PC-9 (cell line): ENCODE data around the gene IL21. TPM values are rescaled to one million over a fixed set of nuclear protein-coding genes. Genes with fewer than 3 reads are reported as not detected.

Experiments
- BruUV-seq: library from RNA; stranded (reverse); fragments of 400-500 nt; replicated peaks from 2 replicates; lab custom pipeline; 2021; lab: Mats Ljungman, UMichigan
- CTCF ChIA-PET: fragments of 300-600 bp; sonication (Branson Sonifier 250); formaldehyde crosslinking; loops from one replicate; lab custom pipeline; 2022; ENCODE audit warnings: antibody characterized with exemption; lab: Charles Lee
- POLR2A ChIA-PET: fragments of 300-600 bp; sonication (Branson Sonifier 250); formaldehyde crosslinking; loops from one replicate; lab custom pipeline; 2022; ENCODE audit warnings: antibody characterized with exemption; ENCODE audit not compliant: unreplicated experiment; lab: Charles Lee
- DNase-seq, 2 experiments: peaks; one replicate each; pipeline versions ENCODE4 v3.0.0 to v3.0.0-alpha.2; 2015 to 2022; ENCODE audit warnings: mixed read lengths in 1 of 2
- H2AFZ ChIP-seq: fragments of 200-600 bp; sonication (generic); 2 replicates; pipeline ENCODE4 v1.8.1; 2017; ENCODE audit warnings: antibody characterized with exemption
- H3F3A ChIP-seq: fragments of 200-600 bp; sonication (generic); 2 replicates; pipeline ENCODE4 v1.8.1; 2017; ENCODE audit warnings: antibody characterized with exemption, mild to moderate bottlenecking, low read depth; ENCODE audit not compliant: insufficient read depth
- H3K27ac ChIP-seq: fragments of 200-600 bp; sonication (generic); 2 replicates; pipeline ENCODE4 v1.6.1; 2016; ENCODE audit warnings: mixed run types
- H3K27me3 ChIP-seq: fragments of 200-600 bp; sonication (generic); 2 replicates; pipeline ENCODE4 v1.6.1; 2016; ENCODE audit warnings: low read depth, mixed run types; ENCODE audit not compliant: insufficient read depth
- H3K36me3 ChIP-seq: fragments of 200-600 bp; sonication (generic); 2 replicates; pipeline ENCODE4 v1.6.1; 2016; ENCODE audit warnings: low read depth, mixed run types
- H3K4me1 ChIP-seq: fragments of 200-600 bp; sonication (generic); replicated peaks from 2 replicates; pipeline ENCODE4 v1.6.1; 2016; ENCODE audit warnings: mixed run types; ENCODE audit not compliant: insufficient read depth
- H3K4me2 ChIP-seq: fragments of 200-600 bp; sonication (generic); 2 replicates; pipeline ENCODE4 v1.6.1; 2017; ENCODE audit warnings: mixed run types
- H3K4me3 ChIP-seq: fragments of 200-600 bp; sonication (generic); 2 replicates; pipeline ENCODE4 v1.6.1; 2016; ENCODE audit warnings: mixed run types
- H3K79me2 ChIP-seq: fragments of 200-600 bp; sonication (generic); 2 replicates; pipeline ENCODE4 v1.6.1; 2017; ENCODE audit warnings: low read depth, mixed run types
- H3K9me2 ChIP-seq: fragments of 200-600 bp; sonication (generic); 2 replicates; pipeline ENCODE4 v1.8.1; 2017; ENCODE audit warnings: mild to moderate bottlenecking; ENCODE audit not compliant: insufficient read depth
- H3K9me3 ChIP-seq: fragments of 200-600 bp; sonication (generic); 2 replicates; pipeline ENCODE4 v1.8.1; 2016; ENCODE audit warnings: low read depth; ENCODE audit not compliant: insufficient read depth
- H4K20me1 ChIP-seq: fragments of 200-600 bp; sonication (generic); 2 replicates; pipeline ENCODE4 v1.8.1; 2017; ENCODE audit not compliant: insufficient read depth
- CTCF ChIP-seq: fragments of 200-600 bp; sonication (generic); conservative IDR thresholded peaks from 2 replicates; pipeline ENCODE4 v1.6.1; 2017; ENCODE audit warnings: mixed run types, antibody characterized with exemption, mild to moderate bottlenecking, moderate library complexity
- EZH2 ChIP-seq: fragments of 200-600 bp; sonication (generic); IDR thresholded peaks from 2 replicates; pipeline ENCODE4 v1.8.0; 2017; ENCODE audit warnings: antibody characterized with exemption, low read depth
- intact Hi-C: fragments of 100-400 bp; cut with micrococcal nuclease; formaldehyde crosslinking; loops from one replicate; pipeline ENCODE4 v1.10.0; 2022; ENCODE audit not compliant: unreplicated experiment
- total RNA-seq: library from RNA; stranded (reverse); gene quantifications from 2 replicates; pipeline ENCODE4 v1.2.3, GENCODE V29; 2021

The IL21 gene
- total RNA-seq, 1 experiment from 2014 or later, result not detected

- H3K4me2 ChIP-seq, result no peak overlapping the region
- DNase-seq, result no peak
- H4K20me1 ChIP-seq, result no peaks in the 10 kb centered on the region
- no peak overlapping the region for H3K4me3 ChIP-seq
- no peaks in the 10 kb centered on the region for H3K4me1 ChIP-seq
- H3K79me2 ChIP-seq, result no peaks in the 10 kb centered on the region
- ChIA-PET CTCF (no interaction called here), POLR2A (no interaction called here)
- H3K9me3 ChIP-seq, result no peaks in the 10 kb centered on the region
- BruUV-seq, result no TSS peak
- no peak overlapping the region for H3K27ac ChIP-seq
- no peaks in the 10 kb centered on the region for H3K27me3 ChIP-seq
- H3F3A ChIP-seq, result no peaks in the 10 kb centered on the region
- TF ChIP-seq CTCF, result no peak
- TF ChIP-seq EZH2, result no peak
- H3K36me3 ChIP-seq, result no peaks in the 10 kb centered on the region
- no peaks in the 10 kb centered on the region for H3K9me2 ChIP-seq
- H2AFZ ChIP-seq, result no peak overlapping the region
- intact Hi-C loops, result no loop called here
Measured at GRCh38 chr4:122584519-122584918, 36.3 kb downstream of the IL21 start.

- no peak for DNase-seq
- POLR2A ChIA-PET, result no interaction called here
- Histone ChIP-seq H3K9me2 (no peaks in the 10 kb centered on the region), H3K4me2 (no peak overlapping the region), H3F3A (no peaks in the 10 kb centered on the region), H2AFZ (no peak overlapping the region), H3K27me3 (no peaks in the 10 kb centered on the region), H4K20me1 (no peaks in the 10 kb centered on the region), H3K79me2 (no peaks in the 10 kb centered on the region), H3K4me3 (no peak overlapping the region), H3K9me3 (no peaks in the 10 kb centered on the region), H3K4me1 (no peaks in the 10 kb centered on the region), H3K27ac (no peak overlapping the region), H3K36me3 (no peaks in the 10 kb centered on the region)
- intact Hi-C loops, result no loop called here
- BruUV-seq, result no TSS peak
- no peak for TF ChIP-seq CTCF
- TF ChIP-seq EZH2, result no peak
- CTCF ChIA-PET, result no interaction called here
Measured at GRCh38 chr4:122583906-122584305, 37.0 kb downstream of the IL21 start.

GRCh38 chr4:122577808-122578781 is 42.8 kb downstream of the IL21 start:
- no peaks in the 10 kb centered on the region for H3K4me1 ChIP-seq
- H2AFZ ChIP-seq, result no peak overlapping the region
- ChIA-PET POLR2A (no interaction called here), CTCF (interaction anchor here (0.6 to 1.2 kb wide), 4 partner anchors 123 to 893 kb away, joined by 3 to 6 read pairs (median 3); no protein-coding TSS in a partner anchor)
- TF ChIP-seq CTCF, result peak; percentile 78
- TF ChIP-seq EZH2, result no peak
- H3K9me3 ChIP-seq, result no peaks in the 10 kb centered on the region
- no peaks in the 10 kb centered on the region for H3K79me2 ChIP-seq
- no peaks in the 10 kb centered on the region for H3K27me3 ChIP-seq
- no peak overlapping the region for H3K4me3 ChIP-seq
- no peaks in the 10 kb centered on the region for H4K20me1 ChIP-seq
- intact Hi-C loops, result loop anchor here (1.0 to 10.0 kb wide), 3 partner anchors 267 to 678 kb away; no protein-coding TSS in a partner anchor
- no peaks in the 10 kb centered on the region for H3K36me3 ChIP-seq
- no TSS peak for BruUV-seq
- H3K4me2 ChIP-seq, result no peak overlapping the region
- H3K9me2 ChIP-seq, result no peaks in the 10 kb centered on the region
- H3K27ac ChIP-seq, result no peak overlapping the region
- peak in 1 of 2 experiments; percentile 30 for DNase-seq
- H3F3A ChIP-seq, result no peaks in the 10 kb centered on the region
